MCF 10A (cell line): ENCODE measurements around the gene RBP3. TPM values are rescaled to one million over a fixed set of nuclear protein-coding genes. Genes with fewer than 3 reads are reported as not detected.

Experiments
- BruUV-seq: library from RNA; stranded (reverse); fragments of 400-500 nt; replicated peaks from 2 replicates; lab custom pipeline; 2021; lab: Mats Ljungman, UMichigan
- CTCF ChIA-PET: fragments of 300-600 bp; sonication (Branson Sonifier 250); formaldehyde crosslinking; extraction: SDS; loops from one replicate; lab custom pipeline; 2021; ENCODE audit warnings: antibody characterized with exemption, inconsistent platforms; lab: Yijun Ruan, JAX
- POLR2A ChIA-PET: fragments of 300-600, 350-650 bp; sonication (Branson Sonifier 250); formaldehyde crosslinking; extraction: SDS; loops from one replicate; lab custom pipeline; 2020; ENCODE audit warnings: antibody characterized with exemption, inconsistent platforms; lab: Yijun Ruan, JAX
- DNase-seq: peaks from one replicate; pipeline ENCODE4 v3.0.0-alpha.2; 2018; ENCODE audit not compliant: unreplicated experiment
- H3K27ac Mint-ChIP-seq: one replicate; pipeline ENCODE4 v1.8.0; 2022; ENCODE audit warnings: mild to moderate bottlenecking, low read depth, mixed read lengths; ENCODE audit not compliant: unreplicated experiment
- H3K27me3 Mint-ChIP-seq: one replicate; pipeline ENCODE4 v1.8.0; 2022; ENCODE audit warnings: mixed read lengths; ENCODE audit not compliant: insufficient read depth, unreplicated experiment
- H3K36me3 Mint-ChIP-seq: one replicate; pipeline ENCODE4 v1.8.0; 2022; ENCODE audit warnings: mild to moderate bottlenecking, moderate library complexity, mixed read lengths; ENCODE audit not compliant: insufficient read depth, unreplicated experiment
- H3K4me1 Mint-ChIP-seq: one replicate; pipeline ENCODE4 v1.8.0; 2022; ENCODE audit warnings: mixed read lengths; ENCODE audit not compliant: insufficient read depth, unreplicated experiment
- H3K4me3 Mint-ChIP-seq: one replicate; pipeline ENCODE4 v1.8.0; 2022; ENCODE audit warnings: mild to moderate bottlenecking, moderate library complexity, mixed read lengths; ENCODE audit not compliant: unreplicated experiment
- H3K9me3 Mint-ChIP-seq: one replicate; pipeline ENCODE4 v1.8.0; 2022; ENCODE audit warnings: mixed read lengths; ENCODE audit not compliant: unreplicated experiment
- CTCF ChIP-seq: fragments of 200-600 bp; IDR thresholded peaks from one replicate; pipeline ENCODE4 v1.8.0; 2022; ENCODE audit warnings: antibody characterized with exemption, mild to moderate bottlenecking; ENCODE audit not compliant: unreplicated experiment
- intact Hi-C: fragments of 100-400 bp; cut with micrococcal nuclease; formaldehyde crosslinking; loops from 2 replicates; pipeline ENCODE4 v1.14.1; 2022
- total RNA-seq: library from RNA; stranded (reverse); gene quantifications from 2 replicates; pipeline ENCODE4 v1.2.3, GENCODE V29; 2022

RBP3 gene
- total RNA-seq, 1 experiment from 2014 or later: not detected

GRCh38 chr10:47376522-47377220 is 28.5 kb downstream of the RBP3 start:
- peaks cover 8% of the 10 kb centered on the region for H3K4me1 Mint-ChIP-seq
- no peak for TF ChIP-seq CTCF
- POLR2A ChIA-PET: interaction anchor here (1.2 to 2.1 kb wide), 3 partner anchors 8 to 19 kb away, joined by 3 to 10 read pairs (median 6); no protein-coding TSS in a partner anchor
- no peak overlapping the region for H3K27ac Mint-ChIP-seq
- H3K9me3 Mint-ChIP-seq: no peaks in the 10 kb centered on the region
- CTCF ChIA-PET: interaction anchor here (0.5 to 2.2 kb wide), 8 partner anchors 13 to 1231 kb away, joined by 3 to 6 read pairs (median 4); no protein-coding TSS in a partner anchor
- no TSS peak for BruUV-seq
- no peak overlapping the region for H3K4me3 Mint-ChIP-seq
- no peaks in the 10 kb centered on the region for H3K36me3 Mint-ChIP-seq
- no peak for DNase-seq
- intact Hi-C loops: no loop called here
- H3K27me3 Mint-ChIP-seq: peaks cover 52% of the 10 kb centered on the region

GRCh38 chr10:47378183-47378510 is 30.0 kb downstream of the RBP3 start:
- Mint-ChIP-seq H3K36me3 (no peaks in the 10 kb centered on the region), H3K4me1 (peaks cover 10% of the 10 kb centered on the region), H3K27ac (no peak overlapping the region), H3K27me3 (peaks cover 52% of the 10 kb centered on the region), H3K9me3 (no peaks in the 10 kb centered on the region), H3K4me3 (no peak overlapping the region)
- no peak for DNase-seq
- intact Hi-C loops: no loop called here
- ChIA-PET CTCF (interaction anchor here (0.6 to 2.2 kb wide), 2 partner anchors 14 to 62 kb away, joined by 4 to 5 read pairs; no protein-coding TSS in a partner anchor), POLR2A (interaction anchor here (1.5 to 2.1 kb wide), 2 partner anchors 10 to 17 kb away, joined by 6 to 10 read pairs; no protein-coding TSS in a partner anchor)
- BruUV-seq: no TSS peak
- TF ChIP-seq CTCF: no peak

GRCh38 chr10:47378606-47379444 is 30.7 kb downstream of the RBP3 start:
- BruUV-seq: no TSS peak
- peaks cover 16% of the 10 kb centered on the region for H3K4me1 Mint-ChIP-seq
- ChIA-PET POLR2A (interaction anchor here (0.6 to 2.1 kb wide), 3 partner anchors 17 to 40 kb away, joined by 3 to 10 read pairs (median 6); no protein-coding TSS in a partner anchor), CTCF (interaction anchor here (0.6 to 1.0 kb wide), 3 partner anchors 17 to 63 kb away, joined by 3 to 7 read pairs (median 4); no protein-coding TSS in a partner anchor)
- intact Hi-C loops: no loop called here
- no peak for DNase-seq
- H3K9me3 Mint-ChIP-seq: no peaks in the 10 kb centered on the region
- no peak for TF ChIP-seq CTCF
- H3K36me3 Mint-ChIP-seq: no peaks in the 10 kb centered on the region
- H3K4me3 Mint-ChIP-seq: no peak overlapping the region
- H3K27me3 Mint-ChIP-seq: peaks cover 52% of the 10 kb centered on the region
- H3K27ac Mint-ChIP-seq: no peak overlapping the region

- intact Hi-C loops: no loop called here
- ChIA-PET POLR2A (interaction anchor here (0.6 to 1.5 kb wide), 2 partner anchors 16 to 39 kb away, joined by 3 to 6 read pairs; no protein-coding TSS in a partner anchor), CTCF (interaction anchor here (0.7 to 1.0 kb wide), 2 partner anchors 17 to 54 kb away, joined by 3 to 7 read pairs; no protein-coding TSS in a partner anchor)
- Mint-ChIP-seq H3K4me1 (peaks cover 16% of the 10 kb centered on the region), H3K27ac (no peak overlapping the region), H3K36me3 (no peaks in the 10 kb centered on the region), H3K27me3 (peaks cover 52% of the 10 kb centered on the region), H3K4me3 (no peak overlapping the region), H3K9me3 (no peaks in the 10 kb centered on the region)
- BruUV-seq: no TSS peak
- DNase-seq: no peak
- no peak for TF ChIP-seq CTCF
Observed at GRCh38 chr10:47379445-47379785, 31.3 kb downstream of the RBP3 start.
